Kidney (tissue), 14 donors: ENCODE results near the gene BET1L. TPM values are rescaled to one million over a fixed set of nuclear protein-coding genes. Genes with fewer than 3 reads are reported as not detected.
"Not testable (repeated sequence)": the region's sequence is repeated elsewhere in the genome, so short reads cannot be mapped to it uniquely, and the experiment has no call there.

ENCODE experiments used
- DNase-seq, 5 donors: peaks; one replicate each; pipeline ENCODE4 v3.0.0-alpha.2; 2013 to 2020
- FAIRE-seq: peaks from 2 replicates; lab custom pipeline; 2012; peaks lifted over from hg19 to GRCh38; lab: Jason Lieb, UNC
- H3K27ac ChIP-seq, 2 donors: one replicate each; pipeline ENCODE4 v1.7.0; 2013; ENCODE audit warnings: low read depth in 2 of 2, low read length in 2 of 2, inconsistent platforms in 1 of 2
- H3K27me3 ChIP-seq: one replicate; pipeline ENCODE4 v1.7.1; 2013; ENCODE audit warnings: low read length, inconsistent platforms; ENCODE audit not compliant: control insufficient read depth, insufficient read depth
- H3K36me3 ChIP-seq, 3 donors: one replicate each; pipeline versions ENCODE4 v1.7.0 to v1.7.1; 2013; ENCODE audit warnings: low read length in 3 of 3, control low read depth in 1 of 3, inconsistent platforms in 1 of 3; ENCODE audit not compliant: insufficient read depth in 3 of 3, control insufficient read depth in 2 of 3
- H3K4me1 ChIP-seq, 3 donors: one replicate each; pipeline versions ENCODE4 v1.7.0 to v1.7.1; 2013; ENCODE audit warnings: low read length in 3 of 3, inconsistent platforms in 1 of 3, low read depth in 1 of 3; ENCODE audit not compliant: control insufficient read depth in 2 of 3, insufficient read depth in 2 of 3
- H3K4me3 ChIP-seq, 3 donors: one replicate each; pipeline versions ENCODE4 v1.7.0 to v1.8.1; 2013; ENCODE audit warnings: low read length in 3 of 3, control low read depth in 1 of 3, inconsistent platforms in 1 of 3
- H3K9ac ChIP-seq, 3 donors: one replicate each; pipeline versions ENCODE4 v1.7.0 to v1.7.1; 2013; ENCODE audit warnings: low read length in 3 of 3, control low read depth in 1 of 3, inconsistent platforms in 1 of 3
- H3K9me3 ChIP-seq, 3 donors: one replicate each; pipeline versions ENCODE4 v1.7.0 to v1.7.1; 2013; ENCODE audit warnings: low read length in 3 of 3, control low read depth in 1 of 3, inconsistent platforms in 1 of 3; ENCODE audit not compliant: control insufficient read depth in 2 of 3, insufficient read depth in 1 of 3
- CTCF ChIP-seq: IDR thresholded peaks from 3 replicates; pipeline ENCODE4 v1.5.1; 2012; ENCODE audit warnings: mild to moderate bottlenecking, moderate library complexity, borderline replicate concordance; ENCODE audit not compliant: insufficient read depth; ENCODE audit errors: extremely low read depth
- intact Hi-C: fragments of 100-400 bp; cut with DNase I; formaldehyde crosslinking; loops from one replicate; pipeline ENCODE4 v1.11.1; 2022
- polyA plus RNA-seq: library from polyadenylated mRNA; stranded (reverse); fragments of 350-450 nt; fragmentation: Illumina TruSeq; extraction: RNeasy Lipid Tissue Mini Kit (QIAGEN cat#74804); gene quantifications from one replicate; pipeline ENCODE4 v1.2.3, GENCODE V29; 2014; ENCODE audit warnings: low read depth, low replicate concordance; ENCODE audit not compliant: insufficient read depth
- total RNA-seq: library from RNA; stranded (reverse); fragmentation: NEBNext Ultra II Directional; extraction: Animal tissue kit (Norgen Biotek cat#: 25700); gene quantifications from one replicate; pipeline ENCODE4 v1.2.1, GENCODE V29; 2021
- donor health status: control.
- donor health status: control.
- donor health status: control.
- donor health status: control.
- donor health status: control.
- donor health status: DM: yes; HTN: yes; CAD: no.
- donor health status: Normal renal cell carcinoma (clear cell type).

The BET1L gene
- total and polyA plus RNA-seq, 2 donors from 2014 or later = 43.9 to 56.5 TPM

GRCh38 chr11:221539-221938 lies 14.3 kb upstream of the BET1L start:
- Histone ChIP-seq H3K4me1 (no peaks in the 10 kb centered on the region), H3K9me3 (no peaks in the 10 kb centered on the region), H3K36me3 (peaks cover 3 to 13% (median 11%) of the 10 kb centered on the region in 3 donors), H3K27ac (no peak overlapping the region), H3K9ac (no peak overlapping the region), H3K4me3 (no peak overlapping the region), H3K27me3 (no peaks in the 10 kb centered on the region)
- no peak for DNase-seq
- no peak for FAIRE-seq
- intact Hi-C loops = no loop called here
- no peak for TF ChIP-seq CTCF

GRCh38 chr11:220641-221215 lies 13.5 kb upstream of the BET1L start:
- intact Hi-C loops, DNase-seq, H3K27me3 ChIP-seq, H3K9ac ChIP-seq, H3K9me3 ChIP-seq, H3K27ac ChIP-seq, H3K4me1 ChIP-seq, H3K4me3 ChIP-seq, FAIRE-seq: not testable (repeated sequence)
- peaks cover 3 to 13% (median 8%) of the 10 kb centered on the region in 3 donors for H3K36me3 ChIP-seq

- no peak for TF ChIP-seq CTCF
- FAIRE-seq (no peak), DNase-seq (no peak)
- no peak overlapping the region for H3K27ac ChIP-seq
- H3K4me1 ChIP-seq = no peaks in the 10 kb centered on the region
- H3K9me3 ChIP-seq = no peaks in the 10 kb centered on the region
- H3K9ac ChIP-seq = no peak overlapping the region
- no peak overlapping the region for H3K4me3 ChIP-seq
- H3K36me3 ChIP-seq = peaks cover 0 to 18% (median 16%) of the 10 kb centered on the region in 3 donors
- H3K27me3 ChIP-seq = no peaks in the 10 kb centered on the region
- intact Hi-C loops = no loop called here
These were observed 11.8 kb upstream of the BET1L start for GRCh38 chr11:218815-219593.

GRCh38 chr11:217704-218103 lies 10.5 kb upstream of the BET1L start:
- TF ChIP-seq CTCF = no peak
- Histone ChIP-seq H3K9ac (no peak overlapping the region), H3K27me3 (no peaks in the 10 kb centered on the region), H3K27ac (no peak overlapping the region), H3K36me3 (peaks cover 0 to 27% (median 24%) of the 10 kb centered on the region in 3 donors), H3K4me1 (no peaks in the 10 kb centered on the region), H3K4me3 (no peak overlapping the region), H3K9me3 (no peaks in the 10 kb centered on the region)
- intact Hi-C loops = no loop called here
- no peak for FAIRE-seq
- DNase-seq = no peak
